AG04450 (cell line): ENCODE data around the gene TEX54. TPM values are rescaled to one million over a fixed set of nuclear protein-coding genes. Genes with fewer than 3 reads are reported as not detected.

Experiments used
- CTCF ChIA-PET: fragments of 300-600, 350-600 bp; formaldehyde crosslinking; extraction: SDS; loops from one replicate; lab custom pipeline; 2022; ENCODE audit warnings: antibody characterized with exemption, inconsistent platforms; lab: Charles Lee
- POLR2A ChIA-PET: fragments of 350-600 bp; formaldehyde crosslinking; extraction: SDS; loops from one replicate; lab custom pipeline; 2021; ENCODE audit warnings: antibody characterized with exemption, inconsistent platforms; lab: Yijun Ruan, JAX
- DNase-seq: peaks from one replicate; pipeline ENCODE4 v3.0.0-alpha.2; 2011; ENCODE audit warnings: low read depth, low spot score
- H3K27ac ChIP-seq: one replicate; pipeline ENCODE4 v1.5.1; 2012; ENCODE audit warnings: low read depth, low read length, control low read depth
- H3K27me3 ChIP-seq: one replicate; pipeline ENCODE4 v1.6.0; 2012; ENCODE audit warnings: low read length; ENCODE audit not compliant: control insufficient read depth, insufficient read depth
- H3K4me3 ChIP-seq: 2 replicates; pipeline ENCODE4 v1.5.1; 2011; ENCODE audit warnings: mild to moderate bottlenecking, low read depth, low read length, control low read depth
- H3K9me3 ChIP-seq: 2 replicates; pipeline ENCODE4 v1.5.1; 2012; ENCODE audit warnings: low read length; ENCODE audit not compliant: control insufficient read depth, insufficient read depth
- polyA minus RNA-seq: library from RNA; depleted of rRNA, polyadenylated mRNA; stranded (reverse); fragments of >200 nt; gene quantifications from 2 replicates; pipeline ENCODE4 v1.2.3, GENCODE V29; 2011; rRNA and poly(A)+ RNA removed
- polyA plus RNA-seq: library from polyadenylated mRNA; depleted of rRNA; stranded (reverse); fragments of >200 nt; gene quantifications from 2 replicates; pipeline ENCODE4 v1.2.3, GENCODE V29; 2011; rRNA removed
- TF ChIP-seq, protein P1 (sequence below): IDR thresholded peaks from 2 replicates; pipeline ENCODE4 v1.5.1; 2011; ENCODE audit warnings: low read depth, low read length, control low read depth, inconsistent platforms

TEX54 gene
- polyA plus RNA-seq (not detected in 2 replicates), polyA minus RNA-seq (not detected in 2 replicates)

DNA sequence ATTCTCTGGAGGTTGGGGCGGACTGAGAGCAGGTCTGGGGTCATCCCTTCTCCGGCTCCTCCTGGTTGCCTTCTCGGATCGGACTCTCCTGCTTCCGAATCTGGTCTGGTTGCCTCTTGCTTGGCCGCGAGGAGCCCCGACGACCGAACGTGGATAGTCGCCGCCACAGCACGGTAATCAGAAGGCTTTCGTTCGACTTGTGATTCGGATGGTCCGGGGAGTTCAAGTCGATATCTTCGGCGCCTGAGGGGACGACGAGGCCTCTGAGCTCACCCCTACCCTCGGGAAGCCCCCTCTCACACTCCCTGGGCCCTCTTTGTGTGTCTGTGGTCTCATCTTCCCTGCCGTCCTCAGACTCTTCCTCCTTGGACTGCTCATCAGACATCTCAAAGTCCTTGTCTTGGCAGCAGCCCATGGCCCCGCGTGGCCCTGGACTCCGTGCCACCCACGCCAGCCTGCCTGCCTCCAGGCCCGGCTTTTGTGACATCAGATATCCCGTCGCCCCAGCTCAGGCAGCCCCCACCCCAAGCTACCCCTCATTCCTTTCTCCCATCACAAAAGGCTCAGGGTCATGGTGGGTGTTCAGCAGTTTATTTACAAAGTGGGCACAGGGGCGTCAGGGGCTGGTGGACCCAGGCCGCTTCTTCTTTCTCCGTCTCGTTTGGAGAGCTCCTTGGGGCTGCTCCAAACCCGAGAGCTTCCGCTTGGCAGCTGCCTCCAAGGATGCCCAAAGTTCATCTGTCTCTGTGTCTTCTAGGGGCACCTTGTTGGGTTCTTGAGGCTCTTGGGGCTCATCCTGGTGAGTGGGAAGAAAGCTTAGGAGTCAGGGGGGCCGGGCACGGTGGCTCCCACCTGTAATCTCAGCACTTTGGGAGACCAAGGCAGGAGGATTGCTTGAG, at the start of gene TEX54:
Gene TEX54 (minus strand): TSS at position 506 of the 899 bp plus-strand sequence.
- Histone ChIP-seq H3K27ac (peak within 1 kb of the TSS; percentile 99), H3K9me3 (no peaks in the 10 kb centered on the region; the same call in 1 of the 2 replicates), H3K4me3 (peak within 1 kb of the TSS; percentile 85), H3K27me3 (no peaks in the 10 kb centered on the region)
- ChIA-PET CTCF (interaction anchor here (0.9 to 2.5 kb wide), 2 partner anchors 46 to 48 kb away, joined by 3 to 11 read pairs; no protein-coding TSS in a partner anchor), POLR2A (interaction anchor here (0.6 to 2.8 kb wide), 17 partner anchors 8 to 1143 kb away, joined by 3 to 85 read pairs (median 7); partner anchors contain the start of genes C11orf98, CSKMT, HNRNPUL2 and NXF1)
- DNase-seq = no peak
- TF ChIP-seq, protein P1, sequence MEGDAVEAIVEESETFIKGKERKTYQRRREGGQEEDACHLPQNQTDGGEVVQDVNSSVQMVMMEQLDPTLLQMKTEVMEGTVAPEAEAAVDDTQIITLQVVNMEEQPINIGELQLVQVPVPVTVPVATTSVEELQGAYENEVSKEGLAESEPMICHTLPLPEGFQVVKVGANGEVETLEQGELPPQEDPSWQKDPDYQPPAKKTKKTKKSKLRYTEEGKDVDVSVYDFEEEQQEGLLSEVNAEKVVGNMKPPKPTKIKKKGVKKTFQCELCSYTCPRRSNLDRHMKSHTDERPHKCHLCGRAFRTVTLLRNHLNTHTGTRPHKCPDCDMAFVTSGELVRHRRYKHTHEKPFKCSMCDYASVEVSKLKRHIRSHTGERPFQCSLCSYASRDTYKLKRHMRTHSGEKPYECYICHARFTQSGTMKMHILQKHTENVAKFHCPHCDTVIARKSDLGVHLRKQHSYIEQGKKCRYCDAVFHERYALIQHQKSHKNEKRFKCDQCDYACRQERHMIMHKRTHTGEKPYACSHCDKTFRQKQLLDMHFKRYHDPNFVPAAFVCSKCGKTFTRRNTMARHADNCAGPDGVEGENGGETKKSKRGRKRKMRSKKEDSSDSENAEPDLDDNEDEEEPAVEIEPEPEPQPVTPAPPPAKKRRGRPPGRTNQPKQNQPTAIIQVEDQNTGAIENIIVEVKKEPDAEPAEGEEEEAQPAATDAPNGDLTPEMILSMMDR = no peak

DNA sequence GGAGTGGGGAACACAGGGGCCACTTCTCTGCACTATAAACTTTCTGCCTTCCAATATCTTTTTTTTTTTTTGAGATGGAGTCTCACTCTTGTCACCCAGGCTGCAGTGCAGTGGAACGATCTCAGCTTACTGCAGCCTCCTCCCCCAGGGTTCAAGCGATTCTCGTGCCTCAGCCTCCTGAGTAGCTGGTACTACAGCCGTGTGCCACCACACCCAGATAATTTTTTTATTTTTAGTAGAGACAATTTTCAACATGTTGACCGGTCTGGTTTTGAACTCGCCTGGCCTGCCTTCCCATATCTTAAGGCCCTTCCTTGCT, 49.7 kb upstream of the TEX54 start:
- TF ChIP-seq, protein P1 = no peak
- H3K27ac ChIP-seq = peak overlapping the region; percentile 99
- DNase-seq = no peak

DNA sequence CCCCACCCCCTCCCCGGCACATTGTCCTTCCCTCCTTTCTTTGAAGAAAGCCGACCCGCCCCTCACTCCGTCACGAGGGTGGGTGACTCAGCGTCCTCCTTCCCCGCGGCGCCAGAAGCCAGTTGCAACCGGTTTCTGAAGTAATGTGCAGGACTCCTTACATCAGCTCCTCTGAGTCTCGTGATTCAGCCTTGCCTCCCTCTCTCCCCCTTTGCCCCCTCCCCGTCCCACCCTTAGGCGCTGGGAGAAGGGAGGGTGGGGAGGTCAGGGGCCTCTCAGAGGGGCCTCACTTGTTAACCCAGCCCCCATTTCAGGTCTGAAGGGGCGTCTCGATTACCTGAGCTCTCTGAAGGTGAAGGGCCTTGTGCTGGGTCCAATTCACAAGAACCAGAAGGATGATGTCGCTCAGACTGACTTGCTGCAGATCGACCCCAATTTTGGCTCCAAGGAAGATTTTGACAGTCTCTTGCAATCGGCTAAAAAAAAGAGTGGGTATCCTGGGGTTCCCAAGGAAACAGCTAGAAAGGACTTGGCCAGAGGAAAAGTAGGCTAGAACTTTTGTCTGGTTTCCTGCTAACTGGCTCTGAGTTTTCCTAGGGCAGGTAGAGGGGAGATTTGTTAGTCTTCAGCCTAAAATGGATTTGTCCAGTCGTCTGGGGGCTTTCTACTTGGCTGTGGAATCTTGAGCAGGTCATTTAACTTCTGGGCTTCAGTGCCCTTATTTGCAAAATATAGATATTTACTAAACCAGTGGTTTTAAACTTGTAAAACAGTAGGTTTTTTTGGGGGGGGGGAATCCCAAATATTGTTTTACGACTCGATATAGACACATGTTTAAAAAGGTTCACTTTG, 49.2 kb upstream of the TEX54 start:
- DNase-seq = peak; percentile 93
- H3K27me3 ChIP-seq = no peaks in the 10 kb centered on the region
- POLR2A ChIA-PET = interaction anchor here (0.5 to 5.3 kb wide), 19 partner anchors 8 to 1364 kb away, joined by 3 to 68 read pairs (median 4); partner anchors contain the start of genes C11orf98, CSKMT, MTA2 and STX5
- TF ChIP-seq, protein P1 = no peak
- H3K9me3 ChIP-seq = peaks cover 6% of the 10 kb centered on the region; the same call in 1 of the 2 replicates
- H3K27ac ChIP-seq = peak overlapping the region; percentile 99
- H3K4me3 ChIP-seq = peak overlapping the region; percentile 100
- CTCF ChIA-PET = interaction anchor here (1.0 to 1.9 kb wide), 5 partner anchors 9 to 93 kb away, joined by 3 to 12 read pairs (median 5); no protein-coding TSS in a partner anchor

More for the DNA sequence above, 49.7 kb upstream of the TEX54 start:
- Histone ChIP-seq H3K9me3 (peaks cover 6% of the 10 kb centered on the region; the same call in 1 of the 2 replicates), H3K4me3 (peak overlapping the region; percentile 100), H3K27me3 (no peaks in the 10 kb centered on the region)
- ChIA-PET POLR2A (interaction anchor here (0.5 to 5.3 kb wide), 6 partner anchors 17 to 50 kb away, joined by 3 to 68 read pairs (median 9); partner anchors contain the start of genes STX5, TEX54 and WDR74), CTCF (interaction anchor here (0.5 to 1.0 kb wide), 3 partner anchors 23 to 121 kb away, joined by 3 to 6 read pairs (median 3); no protein-coding TSS in a partner anchor)

DNA sequence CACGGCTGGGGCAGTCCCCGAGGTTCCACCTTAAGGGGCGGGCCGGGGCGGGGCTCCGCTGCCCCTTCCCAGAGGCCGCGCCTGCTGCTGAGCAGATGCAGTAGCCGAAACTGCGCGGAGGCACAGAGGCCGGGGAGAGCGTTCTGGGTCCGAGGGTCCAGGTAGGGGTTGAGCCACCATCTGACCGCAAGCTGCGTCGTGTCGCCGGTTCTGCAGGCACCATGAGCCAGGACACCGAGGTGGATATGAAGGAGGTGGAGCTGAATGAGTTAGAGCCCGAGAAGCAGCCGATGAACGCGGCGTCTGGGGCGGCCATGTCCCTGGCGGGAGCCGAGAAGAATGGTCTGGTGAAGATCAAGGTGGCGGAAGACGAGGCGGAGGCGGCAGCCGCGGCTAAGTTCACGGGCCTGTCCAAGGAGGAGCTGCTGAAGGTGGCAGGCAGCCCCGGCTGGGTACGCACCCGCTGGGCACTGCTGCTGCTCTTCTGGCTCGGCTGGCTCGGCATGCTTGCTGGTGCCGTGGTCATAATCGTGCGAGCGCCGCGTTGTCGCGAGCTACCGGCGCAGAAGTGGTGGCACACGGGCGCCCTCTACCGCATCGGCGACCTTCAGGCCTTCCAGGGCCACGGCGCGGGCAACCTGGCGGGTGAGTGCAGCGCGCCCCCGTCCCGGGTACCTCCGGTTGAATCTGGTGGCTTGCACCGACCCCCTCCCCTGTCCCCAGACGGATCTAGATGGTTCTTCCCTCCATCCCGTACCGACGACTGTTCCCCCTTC, 48.4 kb upstream of the TEX54 start, which contains the start of gene SLC3A2:
Gene SLC3A2 (plus strand): TSS at position 94 of the 776 bp plus-strand sequence. CDS start 128 bp downstream, at position 222.
- TF ChIP-seq, protein P1 = peak; percentile 50; the same call in 1 of the 2 replicates
- Histone ChIP-seq H3K4me3 (peak within 1 kb of the TSS; percentile 100), H3K27ac (peak within 1 kb of the TSS; percentile 99), H3K27me3 (no peaks in the 10 kb centered on the region), H3K9me3 (peaks cover 6% of the 10 kb centered on the region; the same call in 1 of the 2 replicates)
- ChIA-PET CTCF (interaction anchor here (0.5 to 1.9 kb wide), 8 partner anchors 8 to 218 kb away, joined by 3 to 12 read pairs (median 4); no protein-coding TSS in a partner anchor), POLR2A (interaction anchor here (0.5 to 5.3 kb wide), 21 partner anchors 9 to 1365 kb away, joined by 3 to 68 read pairs (median 3); partner anchors contain the start of genes C11orf98, CSKMT, MTA2 and STX5)
- peak; percentile 56 for DNase-seq
